GM12801 (cell line): ENCODE results near the gene AGO3.

ENCODE experiments used
- TF ChIP-seq, protein P1 (sequence below): IDR thresholded peaks from one replicate; pipeline ENCODE4 v1.5.1; 2011; ENCODE audit warnings: control low read depth; ENCODE audit not compliant: insufficient read length; ENCODE audit errors: extremely low read depth

Gene AGO3

DNA sequence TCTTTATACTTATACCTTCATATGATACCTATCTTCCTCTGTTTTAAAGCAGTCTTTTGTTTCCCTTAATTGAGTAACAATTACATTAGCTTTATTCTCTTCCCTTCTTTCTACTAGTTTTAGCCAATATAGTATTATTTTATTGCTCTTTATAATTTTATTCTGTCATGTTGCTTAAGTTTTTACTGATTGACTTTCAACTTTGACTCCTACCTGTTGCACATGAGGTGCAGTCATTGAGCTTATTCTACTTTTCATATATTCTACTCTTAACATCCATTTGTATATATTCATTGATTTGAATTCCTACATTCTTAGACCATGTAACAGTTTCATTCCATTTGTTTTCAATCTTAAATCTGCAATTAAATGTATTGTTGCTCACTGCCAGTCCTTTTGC is 49.2 kb downstream of the AGO3 start:
- TF ChIP-seq, protein P1, sequence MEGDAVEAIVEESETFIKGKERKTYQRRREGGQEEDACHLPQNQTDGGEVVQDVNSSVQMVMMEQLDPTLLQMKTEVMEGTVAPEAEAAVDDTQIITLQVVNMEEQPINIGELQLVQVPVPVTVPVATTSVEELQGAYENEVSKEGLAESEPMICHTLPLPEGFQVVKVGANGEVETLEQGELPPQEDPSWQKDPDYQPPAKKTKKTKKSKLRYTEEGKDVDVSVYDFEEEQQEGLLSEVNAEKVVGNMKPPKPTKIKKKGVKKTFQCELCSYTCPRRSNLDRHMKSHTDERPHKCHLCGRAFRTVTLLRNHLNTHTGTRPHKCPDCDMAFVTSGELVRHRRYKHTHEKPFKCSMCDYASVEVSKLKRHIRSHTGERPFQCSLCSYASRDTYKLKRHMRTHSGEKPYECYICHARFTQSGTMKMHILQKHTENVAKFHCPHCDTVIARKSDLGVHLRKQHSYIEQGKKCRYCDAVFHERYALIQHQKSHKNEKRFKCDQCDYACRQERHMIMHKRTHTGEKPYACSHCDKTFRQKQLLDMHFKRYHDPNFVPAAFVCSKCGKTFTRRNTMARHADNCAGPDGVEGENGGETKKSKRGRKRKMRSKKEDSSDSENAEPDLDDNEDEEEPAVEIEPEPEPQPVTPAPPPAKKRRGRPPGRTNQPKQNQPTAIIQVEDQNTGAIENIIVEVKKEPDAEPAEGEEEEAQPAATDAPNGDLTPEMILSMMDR, result no peak

DNA sequence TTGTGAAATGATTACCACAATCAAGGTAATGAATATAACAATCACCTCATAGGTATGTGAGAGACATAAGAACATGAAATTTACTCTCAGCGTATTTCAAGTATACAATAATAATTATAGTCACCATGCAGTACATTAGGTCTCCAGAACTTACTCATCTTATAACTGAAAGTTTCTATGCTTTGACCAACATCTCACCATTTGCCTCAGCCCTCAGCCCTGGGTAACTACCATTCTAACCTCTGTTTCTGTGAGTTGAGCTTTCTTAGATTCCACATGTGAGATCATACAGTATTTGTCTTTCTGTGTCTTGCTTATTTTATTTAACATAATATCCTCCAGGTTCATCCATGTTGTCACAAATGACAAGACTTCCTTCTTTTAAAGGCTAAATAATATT is 57.3 kb downstream of the AGO3 start:
- TF ChIP-seq, protein P1, result no peak

DNA sequence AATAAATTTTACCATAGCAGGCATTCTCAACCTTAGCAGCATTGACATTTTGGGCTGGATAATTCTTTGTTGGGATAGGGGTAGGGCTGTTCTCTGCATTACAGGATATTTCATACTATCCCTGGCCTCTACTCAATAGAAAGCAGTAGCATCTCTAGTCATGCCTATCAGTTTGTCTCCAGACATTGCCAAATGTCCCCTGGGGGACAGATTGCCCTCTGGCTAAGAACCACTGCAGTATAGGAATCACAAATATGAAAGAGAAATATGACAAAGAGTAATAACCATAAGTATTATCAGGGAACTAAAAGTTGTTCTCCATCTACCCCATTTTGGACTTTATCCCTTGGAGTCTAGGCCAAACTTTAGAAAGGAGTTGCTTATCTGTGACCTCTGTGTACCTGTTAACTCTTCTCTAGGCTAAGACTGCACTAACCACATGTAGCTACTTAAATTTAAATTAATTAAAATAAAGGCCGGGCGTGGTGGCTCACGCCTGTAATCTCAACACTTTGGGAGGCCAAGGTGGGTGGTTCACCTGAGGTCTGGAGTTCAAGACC is 76.1 kb downstream of the AGO3 start:
- TF ChIP-seq, protein P1, result no peak

DNA sequence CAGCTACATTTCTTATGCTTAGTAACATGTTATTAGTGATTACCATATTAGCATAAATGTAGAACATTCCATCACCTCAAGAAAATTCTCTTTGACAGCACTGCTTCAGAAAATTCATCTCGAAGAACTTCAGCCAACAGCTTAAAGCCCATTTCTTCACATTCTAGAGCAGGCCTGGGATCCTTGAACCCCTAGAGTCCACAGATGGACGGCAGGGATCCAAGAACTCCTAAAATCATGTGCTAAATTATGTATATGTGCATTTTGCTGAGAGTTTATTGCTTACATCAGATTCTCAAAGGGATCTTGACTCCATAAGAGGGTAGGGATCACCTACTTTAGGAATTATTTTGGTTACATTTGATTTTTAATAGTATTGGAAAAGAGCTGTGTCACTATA is 76.8 kb downstream of the AGO3 start:
- TF ChIP-seq, protein P1, result no peak

DNA sequence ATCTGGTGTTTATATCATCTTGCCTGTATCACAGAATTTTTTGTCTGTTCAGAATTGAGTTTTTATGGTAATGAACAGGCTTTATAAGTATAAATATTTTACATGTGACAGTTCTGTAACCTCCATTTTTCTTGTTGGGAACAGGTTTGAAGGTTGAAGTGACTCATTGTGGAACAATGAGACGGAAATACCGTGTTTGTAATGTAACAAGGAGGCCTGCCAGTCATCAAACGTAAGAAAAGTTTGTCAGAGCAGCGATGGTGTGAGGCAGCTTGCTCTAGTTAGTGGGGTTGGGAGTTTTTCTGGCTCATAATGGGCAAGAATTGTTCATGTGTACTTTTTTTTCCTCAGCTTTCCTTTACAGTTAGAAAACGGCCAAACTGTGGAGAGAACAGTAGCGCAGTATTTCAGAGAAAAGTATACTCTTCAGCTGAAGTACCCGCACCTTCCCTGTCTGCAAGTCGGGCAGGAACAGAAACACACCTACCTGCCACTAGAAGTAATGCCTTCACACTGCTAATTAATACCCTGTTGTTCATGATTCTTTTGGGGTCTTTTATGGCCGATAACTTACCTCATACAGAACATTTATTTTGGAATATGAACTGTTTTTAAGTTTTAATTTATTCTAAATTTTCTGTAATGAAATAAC is 77.8 kb downstream of the AGO3 start:
- TF ChIP-seq, protein P1, result no peak

DNA sequence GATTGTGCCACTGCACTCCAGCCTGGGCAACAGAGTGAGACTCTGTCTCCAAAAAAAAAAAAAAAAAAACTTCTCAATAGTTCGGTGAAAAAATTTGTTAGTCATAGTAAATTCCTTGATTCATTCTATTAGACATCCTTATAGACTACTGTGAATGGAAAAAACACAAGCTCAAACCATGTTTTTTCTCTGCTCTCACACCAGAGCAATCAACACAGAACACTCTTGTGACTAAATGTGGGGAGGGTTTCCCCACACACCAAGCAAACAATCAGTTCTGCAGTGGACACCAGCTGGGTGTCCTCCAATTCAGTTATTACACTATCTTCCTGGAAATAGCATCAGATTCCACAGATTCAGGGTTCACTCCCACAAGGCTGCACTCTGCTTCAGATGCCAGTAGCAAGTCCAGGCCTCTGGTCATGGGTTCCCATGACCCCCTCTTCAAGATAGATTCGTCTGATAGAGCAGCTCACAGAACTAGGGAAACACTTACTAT is 83.9 kb downstream of the AGO3 start:
- TF ChIP-seq, protein P1, result no peak

DNA sequence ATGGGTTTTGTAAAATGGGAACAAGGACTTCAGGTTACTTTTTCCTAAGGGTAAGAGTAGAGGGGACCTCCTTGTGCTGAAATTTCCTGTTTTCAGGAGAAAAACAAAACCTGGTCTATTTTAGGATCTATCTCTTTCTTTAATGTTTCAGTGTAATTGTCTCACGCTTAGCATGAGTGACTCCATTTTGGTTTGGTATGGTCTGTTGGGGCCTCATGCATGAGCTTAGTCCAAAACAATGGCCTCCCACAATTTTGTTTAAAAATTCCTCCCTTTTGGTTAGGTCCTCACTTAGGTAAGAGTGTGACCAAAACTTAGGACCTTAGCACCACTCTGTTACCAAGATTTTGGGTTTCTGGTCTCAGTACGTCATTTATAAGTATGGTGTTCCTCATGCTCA is 85.8 kb downstream of the AGO3 start:
- TF ChIP-seq, protein P1, result no peak
